Lower lobe of right lung (tissue), 2 donors: ENCODE data around the gene CD244. TPM values are rescaled to one million over a fixed set of nuclear protein-coding genes. Genes with fewer than 3 reads are reported as not detected.

Experiments
- ATAC-seq, 2 donors: fragments of 200-7000 bp; cut with Tn5 transposase; one replicate each; pipeline ENCODE4 v1.9.1; 2020 to 2022; ENCODE audit warnings: mild to moderate bottlenecking in 2 of 2, moderate library complexity in 2 of 2
- DNase-seq: peaks from one replicate; pipeline ENCODE4 v3.0.0-alpha.2; 2020
- H3K27ac ChIP-seq: fragments of 200-600 bp; one replicate; pipeline ENCODE4 v1.8.0; 2022
- H3K27me3 ChIP-seq: fragments of 200-600 bp; one replicate; pipeline ENCODE4 v1.8.0; 2022; ENCODE audit warnings: low read depth
- H3K36me3 ChIP-seq: fragments of 200-600 bp; one replicate; pipeline ENCODE4 v1.8.0; 2022; ENCODE audit warnings: mild to moderate bottlenecking
- H3K4me1 ChIP-seq: fragments of 200-600 bp; one replicate; pipeline ENCODE4 v1.8.0; 2022
- H3K4me3 ChIP-seq: fragments of 200-600 bp; one replicate; pipeline ENCODE4 v1.8.0; 2022; ENCODE audit warnings: mild to moderate bottlenecking
- H3K9me3 ChIP-seq: fragments of 200-600 bp; one replicate; pipeline ENCODE4 v1.8.0; 2022
- intact Hi-C: fragments of 100-400 bp; cut with DNase I; formaldehyde crosslinking; loops from one replicate; pipeline ENCODE4 v1.11.0; 2022
- total RNA-seq: library from RNA; stranded (reverse); fragmentation: NEBNext Ultra II Directional; extraction: Animal tissue kit (Norgen Biotek cat#: 25700); gene quantifications from one replicate; pipeline ENCODE4 v1.2.1, GENCODE V29; 2021
- TF ChIP-seq, protein P1 (sequence below): fragments of 200-600 bp; IDR thresholded peaks from one replicate; pipeline ENCODE4 v1.8.0; 2022; ENCODE audit warnings: antibody characterized with exemption, mild to moderate bottlenecking
- donor health status: DM: no; HTN: yes; CAD: no; lungs with severe emphysema.

Gene CD244
- total RNA-seq, 1 donor from 2014 or later: 4.5 TPM

DNA sequence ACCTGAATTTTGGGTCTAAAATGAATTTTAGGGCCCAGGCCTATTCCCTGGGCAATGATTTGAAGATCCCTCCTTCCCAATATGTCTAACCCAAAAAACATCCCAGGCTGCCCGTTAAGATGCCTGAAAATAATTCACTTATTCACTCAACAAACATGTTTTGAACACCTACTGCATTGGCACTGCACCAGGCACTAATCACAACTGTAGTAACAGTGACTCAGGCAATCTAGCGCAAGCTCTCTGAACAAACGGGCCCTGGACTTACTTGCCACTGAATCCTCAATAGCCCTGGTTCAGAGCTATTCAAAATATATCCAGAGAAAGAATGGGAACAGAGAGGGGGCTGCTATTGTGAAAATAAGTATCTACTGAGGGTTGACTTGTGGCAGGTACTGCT lies 4.2 kb downstream of the CD244 start:
- peaks cover 11% of the 10 kb centered on the region for H3K4me1 ChIP-seq
- intact Hi-C loops: no loop called here
- DNase-seq: no peak
- H3K36me3 ChIP-seq: no peaks in the 10 kb centered on the region
- H3K27me3 ChIP-seq: no peaks in the 10 kb centered on the region
- TF ChIP-seq, protein P1, sequence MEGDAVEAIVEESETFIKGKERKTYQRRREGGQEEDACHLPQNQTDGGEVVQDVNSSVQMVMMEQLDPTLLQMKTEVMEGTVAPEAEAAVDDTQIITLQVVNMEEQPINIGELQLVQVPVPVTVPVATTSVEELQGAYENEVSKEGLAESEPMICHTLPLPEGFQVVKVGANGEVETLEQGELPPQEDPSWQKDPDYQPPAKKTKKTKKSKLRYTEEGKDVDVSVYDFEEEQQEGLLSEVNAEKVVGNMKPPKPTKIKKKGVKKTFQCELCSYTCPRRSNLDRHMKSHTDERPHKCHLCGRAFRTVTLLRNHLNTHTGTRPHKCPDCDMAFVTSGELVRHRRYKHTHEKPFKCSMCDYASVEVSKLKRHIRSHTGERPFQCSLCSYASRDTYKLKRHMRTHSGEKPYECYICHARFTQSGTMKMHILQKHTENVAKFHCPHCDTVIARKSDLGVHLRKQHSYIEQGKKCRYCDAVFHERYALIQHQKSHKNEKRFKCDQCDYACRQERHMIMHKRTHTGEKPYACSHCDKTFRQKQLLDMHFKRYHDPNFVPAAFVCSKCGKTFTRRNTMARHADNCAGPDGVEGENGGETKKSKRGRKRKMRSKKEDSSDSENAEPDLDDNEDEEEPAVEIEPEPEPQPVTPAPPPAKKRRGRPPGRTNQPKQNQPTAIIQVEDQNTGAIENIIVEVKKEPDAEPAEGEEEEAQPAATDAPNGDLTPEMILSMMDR: no peak
- ATAC-seq: no peak
- no peak overlapping the region for H3K27ac ChIP-seq
- no peak overlapping the region for H3K4me3 ChIP-seq
- H3K9me3 ChIP-seq: no peaks in the 10 kb centered on the region

DNA sequence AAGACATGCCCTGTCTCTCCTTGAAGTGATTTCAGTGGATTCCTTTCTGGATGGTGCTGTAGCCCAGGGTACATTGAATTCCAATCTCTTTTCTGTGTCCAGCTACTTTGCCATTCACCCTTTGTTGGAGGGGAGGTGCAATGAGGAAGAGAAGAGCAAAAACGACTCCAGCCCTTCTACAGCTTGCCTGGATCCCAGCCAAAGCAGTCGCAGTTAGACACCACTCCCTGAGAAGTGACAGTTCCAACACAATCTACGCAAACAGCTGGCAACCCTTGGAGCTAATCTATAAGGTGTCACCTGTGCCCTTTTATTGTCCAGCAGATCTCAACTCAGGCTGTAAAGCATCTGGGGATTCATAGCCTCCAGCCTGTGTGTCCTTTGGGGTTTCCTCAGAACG lies 4.6 kb downstream of the CD244 start:
- DNase-seq (no peak), ATAC-seq (no peak)
- Histone ChIP-seq H3K36me3 (no peaks in the 10 kb centered on the region), H3K27me3 (no peaks in the 10 kb centered on the region), H3K4me3 (no peak overlapping the region), H3K27ac (no peak overlapping the region), H3K9me3 (no peaks in the 10 kb centered on the region), H3K4me1 (peaks cover 11% of the 10 kb centered on the region)
- TF ChIP-seq, protein P1: no peak
- intact Hi-C loops: no loop called here

DNA sequence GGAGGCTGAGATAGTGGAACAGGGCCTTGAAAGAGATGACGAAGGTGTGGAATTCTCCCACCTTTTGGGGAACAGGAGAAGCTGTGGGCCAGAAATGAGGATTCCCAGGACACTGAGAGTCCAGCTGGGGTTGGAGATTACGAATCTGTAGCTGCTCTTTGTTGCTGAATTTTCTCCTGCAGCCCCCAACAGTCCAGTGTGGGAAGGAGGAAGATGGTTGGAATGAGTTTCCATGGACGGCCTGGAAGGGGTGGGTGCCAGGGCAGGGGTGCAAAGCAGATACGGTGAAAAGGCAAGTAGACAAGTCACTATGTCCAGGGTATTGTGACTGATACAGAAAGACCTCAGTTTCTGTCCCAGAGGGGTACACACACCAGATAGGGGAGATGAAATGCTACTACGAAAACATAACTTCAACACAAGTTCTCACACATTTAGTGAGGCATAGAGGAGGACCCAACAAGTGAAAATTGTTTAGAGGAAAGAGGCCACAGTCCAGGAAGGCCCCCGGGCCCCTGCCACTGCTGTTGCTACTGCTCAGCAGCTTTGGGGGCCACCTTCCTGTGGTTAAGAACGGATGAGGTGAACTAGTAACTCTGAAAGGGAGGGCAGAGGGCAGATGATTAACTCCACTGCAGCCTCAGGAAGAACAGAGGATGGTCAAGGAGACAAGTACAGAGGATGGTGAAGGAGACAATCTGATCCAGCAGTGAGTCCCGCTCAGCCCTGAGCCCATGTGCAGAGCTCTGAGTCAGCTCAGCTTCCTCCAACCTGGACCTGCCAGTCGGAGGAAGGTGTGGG lies 7.3 kb downstream of the CD244 start:
- H3K9me3 ChIP-seq: no peaks in the 10 kb centered on the region
- no peaks in the 10 kb centered on the region for H3K36me3 ChIP-seq
- no peak overlapping the region for H3K27ac ChIP-seq
- H3K27me3 ChIP-seq: no peaks in the 10 kb centered on the region
- ATAC-seq (no peak), DNase-seq (no peak)
- intact Hi-C loops: no loop called here
- H3K4me1 ChIP-seq: peaks cover under 1% of the 10 kb centered on the region
- no peak overlapping the region for H3K4me3 ChIP-seq
- TF ChIP-seq, protein P1: no peak

DNA sequence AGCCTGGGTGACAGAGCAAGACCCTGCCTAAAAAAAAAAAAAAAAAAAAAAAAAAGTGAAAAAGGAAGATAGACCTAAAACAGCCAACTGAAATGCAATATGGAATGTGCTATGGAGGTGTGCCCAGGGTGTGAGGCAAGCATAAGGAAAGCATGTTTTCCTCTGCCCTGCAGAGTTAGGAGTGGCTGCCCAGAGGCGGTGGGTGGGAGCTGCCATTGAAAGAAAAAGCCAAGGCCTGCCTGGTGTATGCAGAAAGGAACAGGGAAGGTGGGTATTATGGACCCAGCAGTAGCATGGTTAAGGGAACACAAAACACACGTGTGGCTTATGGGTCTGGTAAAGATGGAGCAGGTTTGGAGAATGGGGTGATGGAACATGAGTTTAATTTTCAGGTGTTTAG lies 8.9 kb downstream of the CD244 start:
- ATAC-seq (no peak), DNase-seq (no peak)
- Histone ChIP-seq H3K36me3 (no peaks in the 10 kb centered on the region), H3K27ac (no peak overlapping the region), H3K27me3 (no peaks in the 10 kb centered on the region), H3K4me1 (no peaks in the 10 kb centered on the region), H3K9me3 (no peaks in the 10 kb centered on the region), H3K4me3 (no peak overlapping the region)
- TF ChIP-seq, protein P1: no peak
- intact Hi-C loops: no loop called here

DNA sequence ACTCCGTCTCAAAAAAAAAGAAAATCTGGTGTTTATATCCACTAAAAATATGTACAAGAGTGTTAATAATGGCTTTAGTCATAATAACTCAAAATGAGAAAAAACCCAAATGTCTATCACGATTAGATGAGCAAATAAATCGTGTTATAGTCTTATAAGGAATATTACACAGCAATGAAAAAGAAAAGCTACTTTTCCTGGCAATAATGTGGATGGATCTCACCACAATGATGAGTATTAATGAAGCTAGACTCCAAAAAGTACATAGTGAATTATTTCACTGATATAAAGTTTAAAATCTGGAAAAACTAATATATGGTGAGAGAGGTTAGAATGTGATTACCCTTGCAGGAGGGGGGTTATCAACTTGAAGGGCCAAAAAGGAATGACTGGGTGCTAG lies 9.7 kb downstream of the CD244 start:
- DNase-seq: no peak
- TF ChIP-seq, protein P1: no peak
- intact Hi-C loops: no loop called here

More for the DNA sequence above, 9.7 kb downstream of the CD244 start:
- Histone ChIP-seq H3K36me3 (no peaks in the 10 kb centered on the region), H3K4me3 (no peak overlapping the region), H3K4me1 (no peaks in the 10 kb centered on the region), H3K9me3 (no peaks in the 10 kb centered on the region), H3K27ac (no peak overlapping the region), H3K27me3 (no peaks in the 10 kb centered on the region)
- no peak for ATAC-seq
